GM19397 (cell line): ENCODE results near the gene PRKD3.
"Not testable (repeated sequence)": the region's sequence is repeated elsewhere in the genome, so short reads cannot be mapped to it uniquely, and the experiment has no call there.

ENCODE experiments used
- ATAC-seq: cut with Tn5 transposase; IDR thresholded peaks from one replicate; pipeline ENCODE4 v1.9.1; 2021; ENCODE audit warnings: mild to moderate bottlenecking, moderate library complexity; ENCODE audit not compliant: unreplicated experiment

PRKD3 gene

GRCh38 chr2:37317746-37318145 lies 6.9 kb downstream of the PRKD3 start:
- no peak for ATAC-seq

GRCh38 chr2:37316181-37316580 lies 8.5 kb downstream of the PRKD3 start:
- no peak for ATAC-seq

GRCh38 chr2:37315364-37315763 lies 9.3 kb downstream of the PRKD3 start:
- ATAC-seq: no peak

GRCh38 chr2:37307500-37307899 lies 17.1 kb downstream of the PRKD3 start:
- ATAC-seq: no peak

- ATAC-seq: no peak
These were observed 18.6 kb downstream of the PRKD3 start for GRCh38 chr2:37306024-37306423.

GRCh38 chr2:37302701-37303252 lies 21.9 kb downstream of the PRKD3 start:
- ATAC-seq: no peak

- no peak for ATAC-seq
These were observed 23.2 kb downstream of the PRKD3 start for GRCh38 chr2:37301408-37301807.

- no peak for ATAC-seq
These were observed 24.1 kb downstream of the PRKD3 start for GRCh38 chr2:37300578-37300977.

- no peak for ATAC-seq
These were observed 24.5 kb downstream of the PRKD3 start for GRCh38 chr2:37300146-37300545.

GRCh38 chr2:37297632-37298031 lies 27.0 kb downstream of the PRKD3 start:
- ATAC-seq: no peak

GRCh38 chr2:37295469-37296073 lies 29.1 kb downstream of the PRKD3 start:
- ATAC-seq: no peak

GRCh38 chr2:37294858-37295257 lies 29.8 kb downstream of the PRKD3 start:
- not testable (repeated sequence) for ATAC-seq

GRCh38 chr2:37291680-37292079 lies 33.0 kb downstream of the PRKD3 start:
- no peak for ATAC-seq

- ATAC-seq: no peak
These were observed 36.7 kb downstream of the PRKD3 start for GRCh38 chr2:37287966-37288365.

- ATAC-seq: no peak
These were observed 40.3 kb downstream of the PRKD3 start for GRCh38 chr2:37284381-37284780.

- no peak for ATAC-seq
These were observed 41.4 kb downstream of the PRKD3 start for GRCh38 chr2:37283207-37283606.

- no peak for ATAC-seq
These were observed 41.9 kb downstream of the PRKD3 start for GRCh38 chr2:37282746-37283145.

GRCh38 chr2:37281916-37282315 lies 42.7 kb downstream of the PRKD3 start:
- ATAC-seq: no peak

GRCh38 chr2:37276291-37276690 lies 48.3 kb downstream of the PRKD3 start:
- no peak for ATAC-seq
